H9 (cell line): ENCODE measurements around the gene PPARGC1A. TPM values are rescaled to one million over a fixed set of nuclear protein-coding genes. Genes with fewer than 3 reads are reported as not detected.

Experiments
- DNase-seq: peaks from one replicate; pipeline ENCODE4 v3.0.0-alpha.2; 2017
- H2AFZ ChIP-seq: one replicate; pipeline ENCODE4 v1.6.1; 2013; ENCODE audit warnings: mild to moderate bottlenecking, low read length, control low read depth, moderate library complexity
- H2AK5ac ChIP-seq: 2 replicates; pipeline ENCODE4 v1.6.1; 2013; ENCODE audit warnings: low read length, control low read depth, mixed read lengths; ENCODE audit not compliant: insufficient read length
- H2BK120ac ChIP-seq: one replicate; pipeline ENCODE4 v1.6.1; 2013; ENCODE audit warnings: low read depth, mild to moderate bottlenecking, low read length, control low read depth, inconsistent platforms; ENCODE audit not compliant: poor library complexity, severe bottlenecking
- H2BK12ac ChIP-seq: 2 replicates; pipeline ENCODE4 v1.6.1; 2013; ENCODE audit warnings: low read length, control low read depth, mixed read lengths, low read depth; ENCODE audit not compliant: insufficient read length
- H2BK15ac ChIP-seq: 2 replicates; pipeline ENCODE4 v1.6.1; 2013; ENCODE audit warnings: low read depth, low read length, control low read depth
- H2BK20ac ChIP-seq: one replicate; pipeline ENCODE4 v1.6.1; 2013; ENCODE audit warnings: low read depth, mild to moderate bottlenecking, low read length, control low read depth, inconsistent platforms; ENCODE audit not compliant: poor library complexity, severe bottlenecking
- H2BK5ac ChIP-seq: 2 replicates; pipeline ENCODE4 v1.6.1; 2013; ENCODE audit warnings: low read length, control low read depth, mixed read lengths; ENCODE audit not compliant: insufficient read length
- H3K14ac ChIP-seq: 2 replicates; pipeline ENCODE4 v1.6.1; 2013; ENCODE audit warnings: low read length, control low read depth; ENCODE audit not compliant: insufficient read depth
- H3K18ac ChIP-seq: 2 replicates; pipeline ENCODE4 v1.6.1; 2013; ENCODE audit warnings: low read depth, mild to moderate bottlenecking, mixed read lengths, low read length, control low read depth; ENCODE audit not compliant: insufficient read length
- H3K23ac ChIP-seq: 2 replicates; pipeline ENCODE4 v1.6.1; 2013; ENCODE audit warnings: low read length, control low read depth, mixed read lengths, low read depth; ENCODE audit not compliant: insufficient read length
- H3K23me2 ChIP-seq: 2 replicates; pipeline ENCODE4 v1.6.1; 2013; ENCODE audit warnings: low read depth, mild to moderate bottlenecking, mixed read lengths, low read length, control low read depth; ENCODE audit not compliant: insufficient read length, poor library complexity, severe bottlenecking
- H3K27ac ChIP-seq: 2 replicates; pipeline ENCODE4 v1.5.1; 2013; ENCODE audit warnings: low read length, control low read depth, mixed read lengths, low read depth; ENCODE audit not compliant: insufficient read length
- H3K27me3 ChIP-seq: 2 replicates; pipeline ENCODE4 v1.6.1; 2013; ENCODE audit warnings: low read length, control low read depth, inconsistent platforms; ENCODE audit not compliant: insufficient read depth
- H3K4ac ChIP-seq: 2 replicates; pipeline ENCODE4 v1.6.1; 2013; ENCODE audit warnings: low read depth, mild to moderate bottlenecking, control low read depth, inconsistent platforms, low read length, moderate library complexity
- H3K4me1 ChIP-seq: 2 replicates; pipeline ENCODE4 v1.6.1; 2013; ENCODE audit warnings: low read length, control low read depth, inconsistent platforms; ENCODE audit not compliant: insufficient read depth
- H3K4me2 ChIP-seq: 2 replicates; pipeline ENCODE4 v1.6.1; 2013; ENCODE audit warnings: low read length, control low read depth, mixed read lengths; ENCODE audit not compliant: insufficient read length, insufficient read depth
- H3K56ac ChIP-seq: 2 replicates; pipeline ENCODE4 v1.6.1; 2013; ENCODE audit warnings: low read depth, mild to moderate bottlenecking, mixed read lengths, low read length, control low read depth; ENCODE audit not compliant: insufficient read length
- H3K79me1 ChIP-seq: 2 replicates; pipeline ENCODE4 v1.6.1; 2013; ENCODE audit warnings: low read depth, mild to moderate bottlenecking, moderate library complexity, low read length, control low read depth, inconsistent platforms; ENCODE audit not compliant: insufficient read depth, poor library complexity, severe bottlenecking
- H3K79me2 ChIP-seq: 2 replicates; pipeline ENCODE4 v1.6.1; 2013; ENCODE audit warnings: low read length, control low read depth, inconsistent platforms; ENCODE audit not compliant: insufficient read depth
- H3K9ac ChIP-seq: 2 replicates; pipeline ENCODE4 v1.6.1; 2013; ENCODE audit warnings: low read length, control low read depth, mixed read lengths; ENCODE audit not compliant: insufficient read length; ENCODE audit errors: extremely low read depth
- H3K9me3 ChIP-seq: one replicate; pipeline ENCODE4 v1.6.1; 2013; ENCODE audit warnings: low read depth, low read length, inconsistent platforms; ENCODE audit not compliant: control insufficient read depth
- H3T11ph ChIP-seq: one replicate; pipeline ENCODE4 v1.6.1; 2013; ENCODE audit warnings: mild to moderate bottlenecking, low read length, control low read depth, inconsistent platforms
- H4K20me1 ChIP-seq: one replicate; pipeline ENCODE4 v1.6.1; 2013; ENCODE audit not compliant: control insufficient read depth, insufficient read length, insufficient read depth
- H4K5ac ChIP-seq: 2 replicates; pipeline ENCODE4 v1.6.1; 2013; ENCODE audit warnings: low read depth, mild to moderate bottlenecking, mixed read lengths, low read length, control low read depth; ENCODE audit not compliant: insufficient read length
- H4K8ac ChIP-seq: replicated peaks from 2 replicates; pipeline ENCODE4 v1.6.1; 2013; ENCODE audit warnings: low read length, control low read depth, mixed read lengths, low read depth; ENCODE audit not compliant: insufficient read length
- H4K91ac ChIP-seq: 2 replicates; pipeline ENCODE4 v1.6.1; 2013; ENCODE audit warnings: low read depth, mild to moderate bottlenecking, moderate library complexity, mixed read lengths, low read length, control low read depth; ENCODE audit not compliant: insufficient read length
- H3K27ac Mint-ChIP-seq, 3 experiments: 2 replicates in 2 of 3; 3 replicates in 1 of 3; pipeline ENCODE4 v1.8.0; 2020 to 2021; ENCODE audit warnings: mixed read lengths in 3 of 3, mild to moderate bottlenecking in 1 of 3, moderate library complexity in 1 of 3
- H3K27me3 Mint-ChIP-seq: 2 replicates; pipeline ENCODE4 v1.8.0; 2021; ENCODE audit warnings: low read depth, mild to moderate bottlenecking, moderate library complexity, mixed read lengths
- H3K36me3 Mint-ChIP-seq, 3 experiments: 2 replicates in 2 of 3; 3 replicates in 1 of 3; pipeline ENCODE4 v1.8.0; 2020 to 2021; ENCODE audit warnings: low read depth in 3 of 3, mixed read lengths in 3 of 3; ENCODE audit not compliant: insufficient read depth in 1 of 3
- H3K4me1 Mint-ChIP-seq, 2 experiments: 2 replicates each; pipeline ENCODE4 v1.8.0; 2020; ENCODE audit warnings: mixed read lengths in 2 of 2
- H3K4me3 Mint-ChIP-seq, 2 experiments: 2 replicates in 1 of 2; 3 replicates in 1 of 2; pipeline ENCODE4 v1.8.0; 2020 to 2021; ENCODE audit warnings: mild to moderate bottlenecking in 2 of 2, mixed read lengths in 2 of 2, moderate library complexity in 1 of 2
- H3K9me3 Mint-ChIP-seq, 2 experiments: 2 replicates in 1 of 2; 3 replicates in 1 of 2; pipeline ENCODE4 v1.8.0; 2020; ENCODE audit warnings: mild to moderate bottlenecking in 2 of 2, mixed read lengths in 2 of 2, moderate library complexity in 1 of 2
- total RNA-seq: library from RNA; stranded (reverse); gene quantifications from 2 replicates; pipeline ENCODE4 v1.2.1, GENCODE V29; 2021
- TF ChIP-seq, protein P1 (sequence below): fragments of 200-600 bp; sonication (generic); conservative IDR thresholded peaks from 3 replicates; pipeline ENCODE4 v1.8.0; 2021; ENCODE audit warnings: antibody characterized with exemption, mild to moderate bottlenecking

PPARGC1A gene
- total RNA-seq, 1 experiment from 2014 or later, result 1.7 TPM

DNA sequence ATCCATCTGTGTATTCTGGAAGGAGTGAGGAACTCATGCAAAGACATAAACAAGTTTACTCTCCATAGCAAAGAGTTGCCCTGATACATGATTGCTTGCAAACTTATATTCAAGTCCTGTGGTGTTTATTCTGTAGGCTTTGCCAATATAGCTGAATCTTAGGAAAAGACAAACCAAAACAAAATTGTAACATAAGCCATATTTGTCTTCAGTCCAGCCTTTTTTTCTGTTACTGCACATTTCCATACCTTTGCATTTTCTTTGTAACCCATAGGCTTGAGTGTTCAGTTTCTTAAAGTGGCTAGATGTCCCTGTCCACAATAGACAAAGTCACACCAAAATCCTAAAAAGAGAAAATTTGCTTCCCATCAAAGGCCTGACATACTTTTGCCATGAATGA lies 120.4 kb downstream of the PPARGC1A start:
- Mint-ChIP-seq H3K36me3 (no peaks in the 10 kb centered on the region), H3K27ac (no peak overlapping the region), H3K9me3 (no peaks in the 10 kb centered on the region), H3K4me1 (peaks cover 17% of the 10 kb centered on the region in 2 experiments), H3K4me3 (no peak overlapping the region), H3K27me3 (no peaks in the 10 kb centered on the region)
- no peak overlapping the region for H3K14ac ChIP-seq
- no peak overlapping the region for H4K5ac ChIP-seq
- H3K23me2 ChIP-seq, result no peaks in the 10 kb centered on the region
- TF ChIP-seq, protein P1, sequence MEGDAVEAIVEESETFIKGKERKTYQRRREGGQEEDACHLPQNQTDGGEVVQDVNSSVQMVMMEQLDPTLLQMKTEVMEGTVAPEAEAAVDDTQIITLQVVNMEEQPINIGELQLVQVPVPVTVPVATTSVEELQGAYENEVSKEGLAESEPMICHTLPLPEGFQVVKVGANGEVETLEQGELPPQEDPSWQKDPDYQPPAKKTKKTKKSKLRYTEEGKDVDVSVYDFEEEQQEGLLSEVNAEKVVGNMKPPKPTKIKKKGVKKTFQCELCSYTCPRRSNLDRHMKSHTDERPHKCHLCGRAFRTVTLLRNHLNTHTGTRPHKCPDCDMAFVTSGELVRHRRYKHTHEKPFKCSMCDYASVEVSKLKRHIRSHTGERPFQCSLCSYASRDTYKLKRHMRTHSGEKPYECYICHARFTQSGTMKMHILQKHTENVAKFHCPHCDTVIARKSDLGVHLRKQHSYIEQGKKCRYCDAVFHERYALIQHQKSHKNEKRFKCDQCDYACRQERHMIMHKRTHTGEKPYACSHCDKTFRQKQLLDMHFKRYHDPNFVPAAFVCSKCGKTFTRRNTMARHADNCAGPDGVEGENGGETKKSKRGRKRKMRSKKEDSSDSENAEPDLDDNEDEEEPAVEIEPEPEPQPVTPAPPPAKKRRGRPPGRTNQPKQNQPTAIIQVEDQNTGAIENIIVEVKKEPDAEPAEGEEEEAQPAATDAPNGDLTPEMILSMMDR, result no peak
- H2BK15ac ChIP-seq, result no peak overlapping the region
- H3K79me1 ChIP-seq, result no peaks in the 10 kb centered on the region
- no peak overlapping the region for H3K27ac ChIP-seq
- H3K4ac ChIP-seq, result no peak overlapping the region
- no peak overlapping the region for H2BK12ac ChIP-seq
- H3K79me2 ChIP-seq, result no peaks in the 10 kb centered on the region
- no peaks in the 10 kb centered on the region for H4K20me1 ChIP-seq
- no peak overlapping the region for H3K9ac ChIP-seq
- no peak overlapping the region for H3K23ac ChIP-seq
- H3K56ac ChIP-seq, result no peak overlapping the region
- H3K4me1 ChIP-seq, result peaks cover 3% of the 10 kb centered on the region
- no peak overlapping the region for H3K4me2 ChIP-seq
- no peaks in the 10 kb centered on the region for H3K27me3 ChIP-seq
- no peaks in the 10 kb centered on the region for H3K9me3 ChIP-seq
- no peak overlapping the region for H3T11ph ChIP-seq
- no peak overlapping the region for H2BK5ac ChIP-seq
- DNase-seq, result no peak
- H2BK120ac ChIP-seq, result no peak overlapping the region
- peak overlapping the region; percentile 75 for H2BK20ac ChIP-seq
- H4K91ac ChIP-seq, result no peak overlapping the region
- no peak overlapping the region for H3K18ac ChIP-seq
- no peak overlapping the region for H2AK5ac ChIP-seq
- no peak overlapping the region for H2AFZ ChIP-seq
- H4K8ac ChIP-seq, result no peak overlapping the region
